ENCODE measurements around the gene CX3CR1.

DNA sequence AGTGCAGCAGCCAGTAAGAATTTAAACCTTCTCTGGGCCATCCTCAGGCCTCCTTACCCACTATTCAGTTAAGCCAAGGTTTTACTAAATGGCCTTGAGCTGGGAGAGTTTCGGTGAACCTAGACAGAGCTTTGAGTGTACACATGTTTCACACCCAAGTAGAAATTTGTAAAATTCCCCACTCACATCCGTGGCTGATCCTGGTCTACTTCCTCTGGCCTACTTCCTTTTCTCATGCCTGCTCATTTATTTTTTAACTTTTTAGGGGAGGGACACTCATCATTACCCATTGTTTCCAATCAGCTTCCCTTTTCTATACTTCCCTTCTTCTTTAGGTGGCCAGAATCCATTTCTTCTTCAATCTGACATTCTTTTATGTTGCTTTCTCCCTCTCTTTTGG, 7.6 kb downstream of the CX3CR1 start:
- TF ChIP-seq, protein P1, sequence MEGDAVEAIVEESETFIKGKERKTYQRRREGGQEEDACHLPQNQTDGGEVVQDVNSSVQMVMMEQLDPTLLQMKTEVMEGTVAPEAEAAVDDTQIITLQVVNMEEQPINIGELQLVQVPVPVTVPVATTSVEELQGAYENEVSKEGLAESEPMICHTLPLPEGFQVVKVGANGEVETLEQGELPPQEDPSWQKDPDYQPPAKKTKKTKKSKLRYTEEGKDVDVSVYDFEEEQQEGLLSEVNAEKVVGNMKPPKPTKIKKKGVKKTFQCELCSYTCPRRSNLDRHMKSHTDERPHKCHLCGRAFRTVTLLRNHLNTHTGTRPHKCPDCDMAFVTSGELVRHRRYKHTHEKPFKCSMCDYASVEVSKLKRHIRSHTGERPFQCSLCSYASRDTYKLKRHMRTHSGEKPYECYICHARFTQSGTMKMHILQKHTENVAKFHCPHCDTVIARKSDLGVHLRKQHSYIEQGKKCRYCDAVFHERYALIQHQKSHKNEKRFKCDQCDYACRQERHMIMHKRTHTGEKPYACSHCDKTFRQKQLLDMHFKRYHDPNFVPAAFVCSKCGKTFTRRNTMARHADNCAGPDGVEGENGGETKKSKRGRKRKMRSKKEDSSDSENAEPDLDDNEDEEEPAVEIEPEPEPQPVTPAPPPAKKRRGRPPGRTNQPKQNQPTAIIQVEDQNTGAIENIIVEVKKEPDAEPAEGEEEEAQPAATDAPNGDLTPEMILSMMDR (IDR thresholded peaks at IDR 0.05): no peak
- no peak for TF ChIP-seq POLR2A (IDR thresholded peaks at IDR 0.05)
- TF ChIP-seq EP300 (IDR thresholded peaks at IDR 0.05): no peak

All from ovary (tissue), 3 donors.